Stimulated activated CD4-positive, alpha-beta T cell treated with anti-CD3 and anti-CD28 coated beads, Interleukin-1b, Interleukin-23, amount 100 ng/mL, for 48 hours (primary cell): Measurements from ENCODE around the gene FOLH1.
"Not testable (repeated sequence)": the region's sequence is repeated elsewhere in the genome, so short reads cannot be mapped to it uniquely, and the experiment has no call there.

Source experiments
- DNase-seq: peaks from one replicate; pipeline ENCODE4 v3.0.0-alpha.2; 2020

Gene FOLH1

DNA sequence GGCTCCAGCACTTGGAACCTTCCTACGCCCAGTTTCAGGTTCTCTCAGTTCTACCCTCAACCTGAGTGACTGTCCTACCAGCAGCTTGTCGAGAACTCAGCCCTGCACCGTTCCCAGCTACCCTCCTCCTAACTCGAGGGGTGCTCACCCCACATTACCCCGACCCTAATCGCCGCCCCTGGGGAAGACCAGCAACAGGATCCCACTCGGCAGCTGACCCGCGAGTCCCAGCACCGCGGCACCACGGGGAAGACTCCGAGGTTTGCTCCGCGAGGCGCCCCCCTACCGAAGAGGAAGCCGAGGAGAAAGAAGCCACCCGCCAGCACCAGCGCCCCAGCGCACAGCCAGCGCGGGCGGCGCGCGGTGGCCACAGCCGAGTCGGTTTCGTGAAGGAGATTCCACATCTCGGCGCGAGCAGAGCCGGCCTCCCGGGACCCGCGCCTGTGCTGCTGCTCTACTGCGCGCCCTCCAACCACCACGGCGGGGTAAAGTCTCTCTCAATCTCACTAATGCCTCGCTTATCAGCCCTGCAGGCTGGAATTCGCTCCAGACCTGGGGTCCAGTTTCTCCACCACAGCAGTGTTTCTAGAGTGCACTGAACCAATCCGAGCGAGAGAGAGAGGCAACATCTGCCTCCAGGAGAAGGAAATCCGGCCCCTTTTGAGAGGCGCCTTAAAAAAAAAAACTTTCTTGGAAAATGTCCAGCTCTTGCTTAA, at the start of gene FOLH1:
Gene FOLH1 (minus strand): TSS at position 597 of the 716 bp plus-strand sequence. CDS start 193 bp downstream, at position 404.
- DNase-seq = no peak

DNA sequence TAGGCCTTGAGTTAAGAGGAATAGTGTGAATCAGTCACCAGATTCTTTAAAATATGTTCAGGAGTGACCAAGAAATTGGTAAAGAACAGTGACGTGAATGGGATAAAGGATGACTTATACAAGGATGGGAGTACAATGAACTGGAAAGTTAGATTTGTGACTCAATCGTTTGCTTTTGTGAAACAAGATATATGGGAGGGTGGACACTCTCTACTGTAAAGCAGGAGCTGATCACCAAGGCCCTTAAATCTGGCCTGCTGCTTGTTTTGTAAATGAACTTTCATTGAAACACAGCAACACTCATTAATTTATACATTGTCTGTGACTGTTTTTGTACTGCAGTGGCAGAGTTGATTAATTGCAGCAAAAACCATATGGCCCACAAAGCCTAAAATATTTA, 46.7 kb upstream of the FOLH1 start:
- not testable (repeated sequence) for DNase-seq

DNA sequence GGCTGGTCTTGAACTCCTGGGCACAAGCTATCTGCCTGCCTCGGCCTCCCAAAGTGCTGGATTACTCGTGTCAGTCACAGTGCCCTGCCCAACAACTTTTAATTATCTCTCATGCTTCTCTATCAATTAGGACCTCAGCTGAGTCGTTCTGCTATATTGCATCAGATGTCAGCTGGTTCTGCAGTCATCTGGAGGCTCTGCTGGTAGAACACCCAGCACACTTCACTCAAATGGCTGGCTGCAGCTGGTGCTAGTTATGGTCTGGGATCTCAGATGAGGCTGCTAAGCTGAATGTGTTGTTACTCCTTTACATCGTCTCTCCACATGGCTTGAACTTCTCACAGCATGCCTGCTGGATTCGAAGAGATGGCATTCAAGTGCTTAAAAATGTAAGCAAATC, 42.8 kb upstream of the FOLH1 start:
- not testable (repeated sequence) for DNase-seq

DNA sequence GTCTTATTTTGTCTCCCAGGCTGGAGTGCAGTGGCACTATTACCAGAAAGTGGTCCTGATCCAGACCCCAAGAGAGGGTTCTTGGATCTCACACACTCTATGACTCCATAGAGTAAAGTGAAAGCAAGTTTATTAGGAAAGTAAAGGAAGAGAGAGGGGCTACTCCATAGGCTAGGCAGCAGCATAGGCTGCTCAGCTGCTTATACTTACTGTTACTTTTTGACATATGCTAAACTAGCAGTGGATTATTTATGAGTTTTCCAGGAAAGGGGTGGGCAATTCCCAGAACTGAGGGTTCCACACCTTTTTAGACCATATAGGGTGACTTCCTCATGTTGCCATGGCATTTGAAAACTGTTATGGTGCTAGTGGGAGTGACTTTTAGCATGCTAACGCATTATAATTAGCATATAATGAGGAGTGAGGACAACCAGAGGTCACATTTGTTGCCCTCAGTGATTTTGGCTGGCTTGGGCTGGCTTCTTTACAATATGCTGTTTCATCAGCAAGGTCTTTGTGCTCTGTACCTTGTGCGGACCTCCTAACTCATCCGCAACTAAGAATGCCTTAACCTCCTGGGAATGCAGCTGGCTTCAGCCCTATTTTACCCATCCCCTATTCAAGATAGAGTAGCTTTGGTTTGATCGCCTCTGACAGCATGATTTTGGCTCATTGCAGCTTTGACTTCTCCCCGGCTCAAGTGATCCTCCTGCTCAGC, 42.2 kb upstream of the FOLH1 start:
- not testable (repeated sequence) for DNase-seq

DNA sequence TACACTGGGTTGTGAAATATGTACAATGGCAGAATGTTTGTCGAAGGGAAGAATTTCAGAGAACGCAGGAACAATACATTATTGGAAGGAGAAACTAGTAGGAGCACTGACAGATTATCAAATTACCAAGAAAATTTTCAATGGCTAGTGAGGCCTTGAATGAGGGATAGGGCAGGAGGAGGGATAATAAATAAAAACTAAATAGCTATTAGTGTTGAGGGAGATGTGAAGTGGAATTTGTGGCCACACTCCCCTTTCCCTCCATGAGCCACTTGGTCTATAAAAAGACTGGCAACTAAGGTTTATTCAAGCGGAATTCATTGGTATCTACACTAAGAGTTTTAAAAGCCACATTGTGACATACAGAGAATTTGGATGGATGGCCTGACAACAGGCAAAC, 41.0 kb upstream of the FOLH1 start:
- DNase-seq = not testable (repeated sequence)

DNA sequence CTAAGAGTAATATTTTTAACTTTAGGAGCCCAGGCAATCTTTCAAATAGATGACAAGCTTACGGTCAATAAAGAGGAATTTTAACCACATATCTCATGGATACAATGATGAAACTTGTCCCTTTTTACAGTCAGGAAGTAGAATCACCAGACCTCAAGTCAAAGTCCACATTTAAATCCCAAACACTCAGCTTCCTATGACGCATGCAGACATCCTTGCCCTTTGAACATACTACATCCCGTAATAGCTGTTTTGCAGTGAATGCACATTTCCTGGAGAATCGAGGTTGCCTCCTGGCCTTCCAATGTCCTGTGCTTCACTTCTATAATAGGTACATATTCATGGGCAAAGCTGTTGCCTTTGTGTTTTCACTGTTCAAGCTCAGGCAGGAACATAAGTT, 25.3 kb upstream of the FOLH1 start:
- DNase-seq = not testable (repeated sequence)

DNA sequence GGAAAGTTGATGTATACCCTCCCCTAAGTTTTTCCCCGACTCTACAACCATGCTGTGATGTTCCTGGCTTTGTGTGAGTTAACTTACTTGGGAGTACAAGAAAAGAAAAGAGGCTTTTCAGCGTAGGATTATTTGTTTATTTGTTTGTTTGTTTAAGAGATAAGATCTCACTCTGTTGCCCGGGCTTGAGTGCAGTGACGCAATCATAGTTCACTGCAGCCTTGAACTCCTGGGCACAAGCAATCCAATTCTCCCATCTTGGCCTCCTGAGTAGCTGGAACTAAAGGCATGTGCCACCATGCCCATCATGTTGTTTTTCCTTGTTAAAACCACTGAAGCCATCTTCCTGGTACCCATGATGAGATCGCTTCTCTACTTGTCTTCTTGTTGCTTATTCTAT, 24.6 kb upstream of the FOLH1 start:
- not testable (repeated sequence) for DNase-seq

DNA sequence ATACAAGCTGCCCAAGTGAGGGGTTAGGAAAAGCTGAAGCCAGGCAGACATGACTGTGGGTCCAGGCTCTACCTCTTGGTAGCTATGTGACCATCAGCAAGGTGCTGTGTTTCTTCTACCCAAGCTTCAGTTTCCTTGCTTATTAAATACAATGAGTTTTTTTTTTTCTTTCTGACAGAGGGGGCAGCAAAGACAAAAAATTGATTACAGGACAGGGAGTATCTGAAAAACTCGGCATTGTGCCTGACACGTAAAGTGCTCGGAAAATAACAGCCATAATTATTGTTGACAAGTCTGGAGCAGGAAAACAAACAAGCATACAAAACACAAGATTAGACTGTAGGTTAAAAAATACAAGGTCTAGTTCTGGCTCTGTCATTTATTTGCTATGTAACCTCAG, 23.3 kb upstream of the FOLH1 start:
- DNase-seq = not testable (repeated sequence)

DNA sequence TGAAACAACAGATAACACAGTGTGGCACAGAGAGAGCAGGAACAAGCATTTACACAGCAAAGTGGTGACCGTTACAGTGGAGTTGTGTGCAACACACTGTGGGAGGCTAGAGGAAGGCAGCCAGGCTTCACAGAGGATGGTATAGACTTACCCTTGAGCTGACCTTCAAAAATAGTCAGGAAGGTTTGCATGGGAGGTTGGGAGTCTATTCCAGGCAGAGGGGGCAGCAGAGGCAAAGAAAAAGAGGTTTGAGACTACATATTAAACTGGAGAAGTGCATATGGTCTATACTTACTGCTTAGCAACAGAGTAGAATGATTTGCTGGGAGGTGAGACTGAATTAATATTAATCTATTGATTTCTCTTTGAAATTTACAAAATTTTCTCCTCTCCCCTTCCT, 22.1 kb upstream of the FOLH1 start:
- not testable (repeated sequence) for DNase-seq

DNA sequence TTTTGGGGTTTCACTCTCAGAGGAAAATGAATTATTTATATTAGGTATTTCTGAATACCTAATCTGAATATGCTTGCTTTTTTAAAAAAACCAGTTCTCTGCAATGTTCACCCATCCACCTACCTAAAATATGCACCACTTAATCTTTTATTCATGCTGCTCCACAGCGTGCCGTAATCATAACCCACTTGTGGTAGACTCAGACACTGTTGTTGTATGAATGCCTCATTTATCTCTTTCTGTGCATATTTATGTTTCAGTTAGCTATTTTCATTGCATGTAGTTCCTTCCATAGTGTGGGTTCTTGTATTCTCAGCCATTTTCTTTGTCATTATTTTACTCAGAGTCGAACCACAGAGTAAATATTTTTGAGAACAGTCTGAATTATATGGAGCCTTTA, 21.6 kb upstream of the FOLH1 start:
- DNase-seq = not testable (repeated sequence)

DNA sequence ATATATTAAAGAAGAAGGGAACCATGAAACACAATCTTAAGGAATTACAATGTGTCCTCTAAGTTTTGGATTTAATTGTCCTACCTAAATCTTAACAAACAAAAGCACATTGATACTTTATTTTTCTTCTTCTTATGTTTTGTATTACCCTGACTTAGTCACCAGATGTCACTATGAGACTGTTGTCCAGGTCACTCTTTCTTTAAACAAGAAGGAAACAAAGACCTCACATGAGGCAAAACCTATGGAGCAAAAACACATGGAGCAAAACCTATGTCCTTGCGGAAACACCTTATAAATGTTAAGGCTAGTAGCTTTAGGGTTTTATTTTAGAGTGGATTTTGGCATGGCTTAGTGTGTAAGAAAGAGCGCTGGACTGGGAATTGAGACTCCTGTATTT, 20.7 kb upstream of the FOLH1 start:
- not testable (repeated sequence) for DNase-seq

DNA sequence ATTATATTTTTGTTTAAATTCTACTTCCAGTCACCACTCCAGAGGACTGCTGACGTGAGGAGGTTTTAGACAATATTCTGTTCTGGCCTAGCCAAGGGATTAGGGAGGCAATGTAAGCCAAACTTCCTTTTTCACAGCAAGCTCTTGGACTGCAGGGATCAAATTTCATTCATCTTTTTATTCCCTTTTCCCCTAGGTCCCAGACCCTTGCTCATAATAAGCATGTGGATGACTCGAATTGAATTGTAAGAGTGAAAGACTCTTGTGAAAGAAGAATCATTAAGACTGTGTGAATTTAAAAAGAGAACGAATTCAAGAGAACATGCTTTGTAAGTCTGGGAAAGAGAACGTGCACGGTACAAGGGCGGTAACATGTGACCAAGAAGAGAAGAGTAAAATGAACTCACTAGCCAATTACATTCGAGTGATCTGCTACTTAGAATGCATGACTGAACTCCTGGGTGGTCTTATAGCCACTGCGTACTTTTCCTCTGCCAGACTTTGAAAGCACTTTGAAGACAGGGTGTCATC, 16.9 kb upstream of the FOLH1 start:
- not testable (repeated sequence) for DNase-seq

DNA sequence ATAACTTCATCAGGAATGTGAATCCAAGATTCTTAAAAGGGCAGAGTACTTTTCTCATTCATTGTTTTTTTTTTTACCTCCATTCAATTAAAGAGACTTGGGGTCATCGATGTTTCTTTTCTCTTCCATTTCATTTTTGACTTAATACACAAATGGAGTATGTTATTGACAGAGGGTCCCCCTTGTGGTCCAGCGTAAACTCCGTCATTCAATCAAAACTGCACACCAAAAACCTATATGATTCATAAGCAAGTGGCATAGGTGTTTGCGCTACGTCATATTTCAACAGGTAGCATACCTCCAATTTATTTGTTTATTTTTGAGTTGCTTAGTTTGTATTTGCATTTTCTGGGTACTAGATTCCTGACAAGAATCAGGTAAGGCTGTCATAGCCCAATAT, 12.7 kb upstream of the FOLH1 start:
- DNase-seq = no peak

DNA sequence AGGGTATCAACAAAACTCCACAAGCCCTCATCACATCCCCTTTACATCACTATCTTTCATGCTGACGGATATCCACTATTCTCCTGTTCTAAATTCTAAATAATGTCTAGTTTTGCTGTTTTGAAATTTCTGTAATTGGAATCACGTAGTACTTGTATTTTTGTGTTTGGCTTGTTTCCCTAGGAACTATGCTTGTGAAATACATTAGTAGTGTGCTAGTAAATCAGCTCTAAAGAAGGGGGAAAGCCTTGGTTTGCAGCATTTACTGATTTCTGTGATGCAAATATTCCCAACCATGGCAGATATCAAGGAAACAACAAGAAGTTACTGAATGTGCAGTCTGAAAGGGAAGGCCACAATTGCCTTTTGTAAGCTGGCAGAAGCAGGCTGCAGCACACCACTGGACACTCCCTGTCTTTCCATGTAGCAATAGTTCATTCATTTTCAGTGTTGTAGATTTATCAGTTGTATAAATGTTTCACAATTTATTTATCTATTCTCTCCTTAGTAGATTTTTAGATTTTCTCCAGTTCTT, 4.7 kb upstream of the FOLH1 start:
- DNase-seq = no peak

DNA sequence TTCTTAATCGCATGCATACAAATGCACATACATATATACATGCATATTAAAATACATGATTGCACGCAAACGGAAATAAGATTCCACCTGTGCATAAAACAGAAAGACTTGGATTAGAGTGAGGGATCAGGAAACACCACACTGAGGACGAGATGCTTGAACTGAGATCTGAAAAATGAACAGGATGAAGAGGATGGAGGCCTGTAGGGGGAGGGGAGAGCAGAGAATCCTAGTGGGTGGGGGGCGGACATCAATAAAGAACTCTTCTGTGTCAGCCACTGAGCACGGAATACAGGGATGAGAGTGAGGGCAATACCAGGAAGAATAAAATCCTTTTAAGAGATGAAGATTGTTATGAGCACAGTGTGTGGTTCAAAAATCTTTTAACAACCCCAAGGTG, 1.4 kb downstream of the FOLH1 start:
- not testable (repeated sequence) for DNase-seq

DNA sequence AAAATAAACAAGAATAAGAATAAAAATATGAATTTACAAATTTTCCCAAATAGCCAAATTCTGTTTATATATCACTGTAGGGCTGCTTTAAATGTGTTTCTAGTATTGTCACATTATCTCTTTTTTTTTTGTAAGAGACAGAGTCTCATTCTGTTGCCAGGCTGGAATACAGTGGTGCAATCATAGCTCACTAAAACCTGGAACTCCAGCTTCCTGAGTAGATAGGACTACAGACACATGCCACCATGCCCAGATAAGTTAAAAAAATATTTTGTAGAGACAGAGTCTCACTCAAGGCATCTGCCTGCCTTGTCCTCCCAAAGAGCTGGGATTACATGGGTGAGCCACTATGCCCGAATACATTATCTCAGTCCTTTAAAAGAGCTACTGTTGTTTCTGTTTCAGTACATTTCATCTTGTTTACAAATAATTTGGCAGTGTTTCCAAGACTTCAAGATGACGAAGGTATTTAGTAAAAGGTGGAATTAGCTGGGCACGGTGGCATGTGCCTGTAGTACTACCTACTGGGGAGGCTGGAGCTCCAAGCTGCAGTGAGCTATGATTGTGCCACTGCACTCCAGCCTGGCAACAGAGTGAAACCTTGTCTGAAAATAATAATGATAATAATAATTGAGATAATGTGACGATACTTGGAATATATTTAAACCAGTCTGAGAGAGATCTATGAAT, 6.0 kb downstream of the FOLH1 start:
- no peak for DNase-seq

DNA sequence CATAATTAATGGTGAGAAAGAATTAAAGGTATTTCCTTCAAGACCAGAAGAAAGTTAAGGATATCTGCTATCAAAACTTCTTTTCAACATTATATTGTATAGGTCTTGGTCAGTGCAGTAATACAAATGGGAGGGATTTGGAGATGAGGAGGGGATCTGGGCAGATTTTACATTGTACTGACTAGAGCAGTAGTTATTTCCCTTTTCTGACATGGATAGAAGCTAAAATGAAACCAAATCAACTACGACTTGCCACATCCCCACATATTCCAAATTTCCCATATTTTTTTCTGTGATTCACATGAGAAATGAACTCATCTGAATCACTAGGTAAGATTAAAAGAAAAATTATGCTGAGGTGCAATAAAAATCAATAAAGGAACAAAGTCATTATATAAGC, 11.6 kb downstream of the FOLH1 start:
- not testable (repeated sequence) for DNase-seq

DNA sequence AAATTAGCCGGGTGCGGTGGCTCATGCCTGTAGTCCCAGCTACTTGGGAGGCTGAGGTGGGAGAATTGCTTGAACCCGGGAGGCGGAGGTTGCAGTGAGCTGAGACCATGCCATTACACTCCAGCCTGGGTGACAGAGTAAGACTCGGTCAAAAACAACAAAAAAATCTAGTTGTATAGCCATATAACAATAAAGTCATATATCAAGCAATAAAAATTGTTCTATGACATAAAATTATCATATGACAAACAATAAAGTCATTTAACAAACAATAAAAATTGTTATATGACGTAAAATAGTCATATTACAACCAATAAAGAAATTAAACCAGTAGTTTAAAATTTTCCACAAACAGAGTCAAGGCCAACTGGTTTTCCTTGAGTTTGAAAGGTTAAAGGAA, 12.4 kb downstream of the FOLH1 start:
- not testable (repeated sequence) for DNase-seq

DNA sequence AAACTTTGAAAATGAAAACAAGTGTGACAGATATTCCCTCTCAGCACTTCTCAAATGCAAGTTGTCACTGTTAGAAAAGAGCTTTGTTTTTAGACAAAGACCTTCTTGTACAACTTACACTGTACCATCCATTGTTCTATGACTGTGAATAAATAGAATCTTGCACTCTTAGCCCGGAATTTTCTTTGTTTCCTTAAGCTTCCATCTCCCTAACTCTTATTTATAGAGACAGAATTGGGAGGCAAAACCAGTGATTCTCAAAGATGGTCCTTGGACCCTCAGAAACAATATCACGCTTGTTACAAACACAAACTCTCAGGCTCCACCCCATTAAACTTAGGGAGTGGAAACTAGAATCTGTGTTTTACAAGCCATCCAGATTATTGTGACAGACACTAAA, 18.1 kb downstream of the FOLH1 start:
- DNase-seq = not testable (repeated sequence)

DNA sequence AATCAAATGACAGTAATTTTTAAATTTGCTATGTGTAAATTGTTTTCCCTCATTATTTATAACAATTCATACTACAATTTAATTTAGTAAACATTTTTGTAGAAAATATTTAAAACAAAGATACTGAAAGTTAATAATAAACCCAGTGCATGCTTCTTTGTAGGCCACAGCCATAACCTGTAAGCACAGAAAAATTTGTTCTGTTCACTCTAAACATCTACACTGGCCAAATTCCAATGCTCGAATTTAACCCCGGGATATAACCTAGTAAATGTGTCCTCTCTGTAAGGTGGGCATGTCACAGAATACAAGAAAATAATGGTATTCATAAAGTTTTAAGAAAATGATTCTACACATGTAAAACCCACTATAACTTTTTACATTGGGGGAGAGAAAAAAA, 22.2 kb downstream of the FOLH1 start:
- not testable (repeated sequence) for DNase-seq

DNA sequence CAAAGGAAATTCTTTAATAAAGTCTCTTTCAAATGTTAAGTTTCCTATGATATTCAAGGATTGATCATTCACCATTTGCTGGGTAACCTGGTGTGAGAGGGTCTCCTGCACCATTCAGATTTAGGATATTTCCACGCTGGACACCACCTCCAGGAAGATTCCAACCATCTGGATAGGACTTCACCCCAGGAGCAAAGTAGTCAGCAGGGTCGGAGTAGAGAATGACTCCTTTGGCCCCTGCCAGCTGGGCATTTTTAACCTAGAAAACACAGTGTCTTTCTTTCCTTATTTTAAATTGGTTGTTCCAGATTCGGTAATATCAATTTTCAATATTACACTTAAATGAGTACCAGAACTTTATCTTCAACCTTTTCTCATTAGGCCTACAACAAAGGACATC, 22.8 kb downstream of the FOLH1 start:
- not testable (repeated sequence) for DNase-seq

DNA sequence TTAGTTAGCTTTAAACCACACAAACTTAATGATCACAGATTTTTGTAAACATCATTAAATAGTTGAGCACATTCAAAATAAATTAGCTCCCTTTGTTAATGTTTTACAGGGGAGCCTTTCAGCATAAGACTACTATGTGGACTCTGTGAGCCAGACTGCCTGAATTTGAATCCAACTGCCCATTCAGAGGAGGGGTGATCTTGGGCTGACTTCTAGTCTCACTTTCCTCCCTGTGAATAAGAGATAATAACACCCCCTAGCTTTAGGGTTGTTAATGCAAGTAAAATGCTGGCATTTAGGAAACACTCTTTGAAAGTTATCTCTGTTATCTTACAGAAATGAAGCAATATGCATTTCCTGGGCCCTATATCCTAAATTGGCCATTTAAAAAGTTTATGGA, 23.6 kb downstream of the FOLH1 start:
- not testable (repeated sequence) for DNase-seq

DNA sequence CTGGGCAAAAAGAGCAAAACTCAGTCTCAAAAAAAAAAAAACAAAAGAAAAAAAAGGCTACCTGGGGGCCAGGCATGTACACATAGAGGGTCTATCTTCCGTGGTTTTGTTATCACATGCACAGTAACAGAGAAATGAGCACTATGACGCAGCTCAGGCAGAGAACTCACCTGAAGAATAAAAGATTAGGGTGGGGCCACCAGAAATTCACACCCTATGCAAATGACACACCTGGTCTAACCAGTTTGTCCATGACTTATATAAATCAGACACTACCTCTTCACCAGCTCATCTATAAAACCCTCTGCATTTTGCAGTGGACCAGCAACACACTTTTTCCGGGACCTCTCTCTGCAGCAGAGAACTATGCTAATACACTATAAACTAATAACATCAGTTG, 30.5 kb downstream of the FOLH1 start:
- not testable (repeated sequence) for DNase-seq
